WERI-Rb-1 (cell line): ENCODE data around the gene COIL.
"Not testable (repeated sequence)": the region's sequence is repeated elsewhere in the genome, so short reads cannot be mapped to it uniquely, and the experiment has no call there.

ENCODE experiments used
- DNase-seq: peaks from one replicate; pipeline ENCODE4 v3.0.0-alpha.2; 2020
- H3K27ac ChIP-seq: fragments of 250-450 bp; sonication (Bioruptor Pico); 2 replicates; pipeline ENCODE4 v1.5.1; 2020; ENCODE audit warnings: mild to moderate bottlenecking, moderate library complexity
- H3K27me3 ChIP-seq: fragments of 250-450 bp; sonication (Bioruptor Pico); 2 replicates; pipeline ENCODE4 v1.5.1; 2021; ENCODE audit warnings: mild to moderate bottlenecking, low read depth, moderate library complexity; ENCODE audit not compliant: insufficient read depth, severe bottlenecking
- H3K36me3 ChIP-seq: fragments of 250-450 bp; sonication (Bioruptor Pico); 2 replicates; pipeline ENCODE4 v1.5.1; 2020; ENCODE audit warnings: mild to moderate bottlenecking, moderate library complexity
- H3K4me3 ChIP-seq: 2 replicates; pipeline ENCODE4 v1.5.1; 2011; ENCODE audit warnings: low read depth, mild to moderate bottlenecking, control low read depth, low read length
- H3K9me3 ChIP-seq: fragments of 250-450 bp; sonication (Bioruptor Pico); 2 replicates; pipeline ENCODE4 v1.5.1; 2021; ENCODE audit warnings: mild to moderate bottlenecking, moderate library complexity; ENCODE audit not compliant: severe bottlenecking
- CTCF ChIP-seq: IDR thresholded peaks from 2 replicates; pipeline ENCODE4 v1.5.1; 2011; ENCODE audit warnings: low read depth, mild to moderate bottlenecking, control low read depth, inconsistent platforms, low read length

COIL gene

GRCh38 chr17:56983366-56983765, 22.5 kb upstream of the COIL start:
- no peak for DNase-seq
- no peak for TF ChIP-seq CTCF
- no peak overlapping the region for H3K27ac ChIP-seq

GRCh38 chr17:56982312-56982711, 21.5 kb upstream of the COIL start:
- DNase-seq: no peak
- Histone ChIP-seq H3K9me3 (no peaks in the 10 kb centered on the region), H3K27ac (no peak overlapping the region), H3K36me3 (peaks cover 22% of the 10 kb centered on the region), H3K4me3 (no peak overlapping the region), H3K27me3 (no peaks in the 10 kb centered on the region)
- TF ChIP-seq CTCF: no peak

More at GRCh38 chr17:56983366-56983765, 22.5 kb upstream of the COIL start:
- Histone ChIP-seq H3K27me3 (no peaks in the 10 kb centered on the region), H3K4me3 (no peak overlapping the region), H3K9me3 (no peaks in the 10 kb centered on the region), H3K36me3 (peaks cover 32% of the 10 kb centered on the region)

- not testable (repeated sequence) for H3K36me3 ChIP-seq, DNase-seq, H3K27ac ChIP-seq, H3K4me3 ChIP-seq, H3K9me3 ChIP-seq, H3K27me3 ChIP-seq
Observed at GRCh38 chr17:56980526-56980925, 19.7 kb upstream of the COIL start.

GRCh38 chr17:56979091-56979480, 18.2 kb upstream of the COIL start:
- no peak overlapping the region for H3K27ac ChIP-seq
- no peak overlapping the region for H3K4me3 ChIP-seq

GRCh38 chr17:56978441-56979090, 17.7 kb upstream of the COIL start:
- no peak for TF ChIP-seq CTCF
- H3K9me3 ChIP-seq: no peaks in the 10 kb centered on the region
- H3K4me3 ChIP-seq: peak overlapping the region; percentile 60
- no peak for DNase-seq
- peak overlapping the region; percentile 28; the same call in 1 of the 2 replicates for H3K27ac ChIP-seq
- no peaks in the 10 kb centered on the region; the same call in 1 of the 2 replicates for H3K36me3 ChIP-seq
- no peaks in the 10 kb centered on the region for H3K27me3 ChIP-seq

More at GRCh38 chr17:56979091-56979480, 18.2 kb upstream of the COIL start:
- H3K36me3 ChIP-seq: no peaks in the 10 kb centered on the region; the same call in 1 of the 2 replicates
- DNase-seq: no peak
- no peak for TF ChIP-seq CTCF
- no peaks in the 10 kb centered on the region for H3K27me3 ChIP-seq
- no peaks in the 10 kb centered on the region for H3K9me3 ChIP-seq

- no peaks in the 10 kb centered on the region for H3K9me3 ChIP-seq
- TF ChIP-seq CTCF: no peak
- peak within 1 kb of the TSS; percentile 60 for H3K4me3 ChIP-seq
- no peaks in the 10 kb centered on the region; the same call in 1 of the 2 replicates for H3K36me3 ChIP-seq
- peak within 1 kb of the TSS; percentile 28; the same call in 1 of the 2 replicates for H3K27ac ChIP-seq
- peak; percentile 93 for DNase-seq
- no peaks in the 10 kb centered on the region for H3K27me3 ChIP-seq
Observed at GRCh38 chr17:56977673-56978395, 17.0 kb upstream of the COIL start, which contains the start of gene SCPEP1. SCPEP1 (plus strand) TSS chr17:56978131; CDS start chr17:56978160, 29 bp downstream.
